Neural cell (in vitro differentiated cells): Measurements from ENCODE around the gene ADNP2. TPM values are rescaled to one million over a fixed set of nuclear protein-coding genes. Genes with fewer than 3 reads are reported as not detected.

Source experiments
- H2AFZ ChIP-seq: fragments of 200-600, 300-800 bp; sonication (generic), shearing (Covaris generic); 2 replicates; pipeline ENCODE4 v1.6.0; 2014; ENCODE audit warnings: low read depth, mild to moderate bottlenecking, antibody characterized with exemption, low read length, moderate library complexity
- H3F3A ChIP-seq: fragments of 200-600 bp; shearing (Covaris generic); 2 replicates; pipeline ENCODE4 v1.6.1; 2016; ENCODE audit warnings: mild to moderate bottlenecking, moderate library complexity, mixed read lengths, antibody characterized with exemption, low read length; ENCODE audit not compliant: insufficient read depth, poor library complexity, severe bottlenecking
- H3K27ac ChIP-seq: fragments of 200-600, 300-800 bp; sonication (generic), shearing (Covaris generic); 2 replicates; pipeline ENCODE4 v1.5.1; 2014; ENCODE audit warnings: mild to moderate bottlenecking, low read length, moderate library complexity
- H3K27me3 ChIP-seq: fragments of 300-800, 200-600 bp; sonication (generic), shearing (Covaris generic); 2 replicates; pipeline ENCODE4 v1.6.0; 2014; ENCODE audit warnings: mild to moderate bottlenecking, low read depth, low read length, moderate library complexity; ENCODE audit not compliant: insufficient read depth
- H3K36me3 ChIP-seq: fragments of 300-800, 200-600 bp; sonication (generic), shearing (Covaris generic); 2 replicates; pipeline ENCODE4 v1.5.1; 2014; ENCODE audit warnings: mild to moderate bottlenecking, antibody characterized with exemption, low read length, moderate library complexity; ENCODE audit not compliant: insufficient read depth
- H3K4me2 ChIP-seq: fragments of 300-800, 200-600 bp; sonication (generic), shearing (Covaris generic); 2 replicates; pipeline ENCODE4 v1.6.0; 2014; ENCODE audit warnings: mild to moderate bottlenecking, low read length
- H3K4me3 ChIP-seq: fragments of 300-800, 200-600 bp; sonication (generic), shearing (Covaris generic); 2 replicates; pipeline ENCODE4 v1.5.1; 2014; ENCODE audit warnings: mild to moderate bottlenecking, low read length, moderate library complexity
- H3K79me2 ChIP-seq: fragments of 200-600 bp; shearing (Covaris generic); replicated peaks from 2 replicates; pipeline ENCODE4 v1.6.0; 2014; ENCODE audit warnings: mild to moderate bottlenecking, low read length, moderate library complexity; ENCODE audit not compliant: insufficient read depth
- H3K9ac ChIP-seq: fragments of 300-800, 200-600 bp; sonication (generic), shearing (Covaris generic); 2 replicates; pipeline ENCODE4 v1.6.1; 2016; ENCODE audit warnings: mild to moderate bottlenecking, low read length, mixed read lengths
- H3K9me2 ChIP-seq: fragments of 200-600 bp; shearing (Covaris generic); 2 replicates; pipeline ENCODE4 v1.6.1; 2016; ENCODE audit warnings: mild to moderate bottlenecking, low read length, mixed read lengths; ENCODE audit not compliant: insufficient read depth
- H3K9me3 ChIP-seq: fragments of 200-600, 300-800 bp; sonication (generic), shearing (Covaris generic); 2 replicates; pipeline ENCODE4 v1.6.1; 2016; ENCODE audit warnings: mild to moderate bottlenecking, mixed run types, low read length, moderate library complexity, mixed read lengths
- H4K20me1 ChIP-seq: fragments of 200-600 bp; shearing (Covaris generic); 2 replicates; pipeline ENCODE4 v1.6.1; 2016; ENCODE audit warnings: mild to moderate bottlenecking, mixed run types; ENCODE audit not compliant: insufficient read depth
- EP300 ChIP-seq: fragments of 450-650 bp; conservative IDR thresholded peaks from 2 replicates; pipeline ENCODE4 v1.6.1; 2014; ENCODE audit warnings: antibody characterized with exemption, mild to moderate bottlenecking, moderate library complexity; ENCODE audit not compliant: poor library complexity, severe bottlenecking
- EZH2 ChIP-seq: fragments of 200-600, 300-800 bp; shearing (Covaris generic), sonication (generic); IDR thresholded peaks from 2 replicates; pipeline ENCODE4 v1.6.1; 2014; ENCODE audit warnings: antibody characterized with exemption, low read length, borderline replicate concordance, mild to moderate bottlenecking; ENCODE audit not compliant: insufficient read depth, poor library complexity, severe bottlenecking
- MXI1 ChIP-seq: fragments of 450-650 bp; conservative IDR thresholded peaks from 2 replicates; pipeline ENCODE4 v1.6.1; 2014; ENCODE audit warnings: antibody characterized with exemption, mild to moderate bottlenecking; ENCODE audit not compliant: poor library complexity, severe bottlenecking
- POLR2AphosphoS5 ChIP-seq: IDR thresholded peaks from 2 replicates; pipeline ENCODE4 v1.6.1; 2012
- RAD21 ChIP-seq: fragments of 450-650 bp; conservative IDR thresholded peaks from 2 replicates; pipeline ENCODE4 v1.6.1; 2014; ENCODE audit warnings: antibody characterized with exemption, mild to moderate bottlenecking, moderate library complexity
- REST ChIP-seq: IDR thresholded peaks from 2 replicates; pipeline ENCODE4 v1.6.1; 2012; ENCODE audit warnings: borderline replicate concordance
- SMC3 ChIP-seq: fragments of 450-650 bp; conservative IDR thresholded peaks from 2 replicates; pipeline ENCODE4 v1.6.1; 2014; ENCODE audit warnings: antibody characterized with exemption, mild to moderate bottlenecking, moderate library complexity; ENCODE audit not compliant: poor library complexity
- TAF1 ChIP-seq: IDR thresholded peaks from 2 replicates; pipeline ENCODE4 v1.6.1; 2012; ENCODE audit warnings: low read depth
- polyA plus RNA-seq: library from polyadenylated mRNA; depleted of rRNA; stranded (reverse); fragments of >200 nt; gene quantifications from 2 replicates; pipeline ENCODE4 v1.2.3, GENCODE V29; 2014
- TF ChIP-seq, protein P1 (sequence below): fragments of 450-650 bp; IDR thresholded peaks from 2 replicates; pipeline ENCODE4 v1.5.1; 2014; ENCODE audit warnings: antibody characterized with exemption, mild to moderate bottlenecking, moderate library complexity; ENCODE audit not compliant: poor library complexity, severe bottlenecking

The ADNP2 gene
- polyA plus RNA-seq, 1 donor from 2014 or later = 16.9 TPM

GRCh38 chr18:80187956-80188642 is 79.0 kb downstream of the ADNP2 start:
- H3K27ac ChIP-seq = no peak overlapping the region
- no peaks in the 10 kb centered on the region for H3K79me2 ChIP-seq
- H3K9me3 ChIP-seq = no peaks in the 10 kb centered on the region
- no peaks in the 10 kb centered on the region for H4K20me1 ChIP-seq
- no peaks in the 10 kb centered on the region for H3F3A ChIP-seq
- H3K9me2 ChIP-seq = no peaks in the 10 kb centered on the region
- no peak overlapping the region for H2AFZ ChIP-seq
- no peak overlapping the region for H3K4me3 ChIP-seq
- H3K36me3 ChIP-seq = peaks cover 5% of the 10 kb centered on the region
- TF ChIP-seq TAF1 = no peak
- no peak for TF ChIP-seq RAD21
- TF ChIP-seq REST = no peak
- TF ChIP-seq EZH2 = no peak
- TF ChIP-seq POLR2AphosphoS5 = no peak
- no peak for TF ChIP-seq EP300
- TF ChIP-seq, protein P1, sequence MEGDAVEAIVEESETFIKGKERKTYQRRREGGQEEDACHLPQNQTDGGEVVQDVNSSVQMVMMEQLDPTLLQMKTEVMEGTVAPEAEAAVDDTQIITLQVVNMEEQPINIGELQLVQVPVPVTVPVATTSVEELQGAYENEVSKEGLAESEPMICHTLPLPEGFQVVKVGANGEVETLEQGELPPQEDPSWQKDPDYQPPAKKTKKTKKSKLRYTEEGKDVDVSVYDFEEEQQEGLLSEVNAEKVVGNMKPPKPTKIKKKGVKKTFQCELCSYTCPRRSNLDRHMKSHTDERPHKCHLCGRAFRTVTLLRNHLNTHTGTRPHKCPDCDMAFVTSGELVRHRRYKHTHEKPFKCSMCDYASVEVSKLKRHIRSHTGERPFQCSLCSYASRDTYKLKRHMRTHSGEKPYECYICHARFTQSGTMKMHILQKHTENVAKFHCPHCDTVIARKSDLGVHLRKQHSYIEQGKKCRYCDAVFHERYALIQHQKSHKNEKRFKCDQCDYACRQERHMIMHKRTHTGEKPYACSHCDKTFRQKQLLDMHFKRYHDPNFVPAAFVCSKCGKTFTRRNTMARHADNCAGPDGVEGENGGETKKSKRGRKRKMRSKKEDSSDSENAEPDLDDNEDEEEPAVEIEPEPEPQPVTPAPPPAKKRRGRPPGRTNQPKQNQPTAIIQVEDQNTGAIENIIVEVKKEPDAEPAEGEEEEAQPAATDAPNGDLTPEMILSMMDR = no peak
- TF ChIP-seq MXI1 = no peak
- TF ChIP-seq SMC3 = no peak
- H3K27me3 ChIP-seq = no peaks in the 10 kb centered on the region
- H3K9ac ChIP-seq = no peak overlapping the region
- H3K4me2 ChIP-seq = no peak overlapping the region

- H3K79me2 ChIP-seq = no peaks in the 10 kb centered on the region
- TF ChIP-seq RAD21 = no peak
- TF ChIP-seq MXI1 = no peak
- no peak for TF ChIP-seq POLR2AphosphoS5
- no peak for TF ChIP-seq TAF1
- no peak for TF ChIP-seq SMC3
- no peak for TF ChIP-seq REST
- no peak for TF ChIP-seq EP300
- TF ChIP-seq, protein P1 = no peak
- TF ChIP-seq EZH2 = no peak
- H3K4me2 ChIP-seq = no peak overlapping the region
- H3K4me3 ChIP-seq = no peak overlapping the region
- H3K9me3 ChIP-seq = no peaks in the 10 kb centered on the region
- H4K20me1 ChIP-seq = no peaks in the 10 kb centered on the region
- H3K9ac ChIP-seq = no peak overlapping the region
- H2AFZ ChIP-seq = no peak overlapping the region
- H3K36me3 ChIP-seq = peaks cover 5% of the 10 kb centered on the region
- no peak overlapping the region for H3K27ac ChIP-seq
- H3F3A ChIP-seq = no peaks in the 10 kb centered on the region
- H3K9me2 ChIP-seq = no peaks in the 10 kb centered on the region
- H3K27me3 ChIP-seq = no peaks in the 10 kb centered on the region
Observed at GRCh38 chr18:80188643-80189530, 79.8 kb downstream of the ADNP2 start.
